Measurements from ENCODE around the gene CX3CR1.
A peak's percentile ranks its signal among the peaks of the same experiment; 100 is the strongest.

CX3CR1 gene

GRCh38 chr3:39291903-39292329 is 12.1 kb upstream of the CX3CR1 start:
- DNase-seq (ENCODE audit: low spot score), result peak; percentile 77

- no peak for DNase-seq (ENCODE audit: low spot score)
These were observed 10.4 kb upstream of the CX3CR1 start for GRCh38 chr3:39290255-39290654.

- DNase-seq (ENCODE audit: low spot score), result peak; percentile 8
These were observed 9.3 kb upstream of the CX3CR1 start for GRCh38 chr3:39289107-39289506.

GRCh38 chr3:39288300-39288808 is 8.5 kb upstream of the CX3CR1 start:
- peak; percentile 79 for DNase-seq (ENCODE audit: low spot score)

GRCh38 chr3:39287216-39288164 is 7.7 kb upstream of the CX3CR1 start:
- peak; percentile 42 for DNase-seq (ENCODE audit: low spot score)

GRCh38 chr3:39286771-39287170 is 6.9 kb upstream of the CX3CR1 start:
- DNase-seq (ENCODE audit: low spot score), result no peak

GRCh38 chr3:39285332-39285731 is 5.5 kb upstream of the CX3CR1 start:
- no peak for DNase-seq (ENCODE audit: low spot score)

- peak; percentile 11 for DNase-seq (ENCODE audit: low spot score)
These were observed 4.6 kb upstream of the CX3CR1 start for GRCh38 chr3:39284457-39284881.

- peak; percentile 26 for DNase-seq (ENCODE audit: low spot score)
These were observed 2.2 kb upstream of the CX3CR1 start for GRCh38 chr3:39282057-39282456.

- peak; percentile 37 for DNase-seq (ENCODE audit: low spot score)
These were observed 1.7 kb upstream of the CX3CR1 start for GRCh38 chr3:39281533-39281932.

GRCh38 chr3:39280571-39280970 is 735 bp upstream of the CX3CR1 start:
- DNase-seq (ENCODE audit: low spot score), result peak; percentile 57

GRCh38 chr3:39278616-39278935 is 1.3 kb downstream of the CX3CR1 start:
- DNase-seq (ENCODE audit: low spot score), result peak; percentile 26

GRCh38 chr3:39277893-39278615 is 1.8 kb downstream of the CX3CR1 start:
- peak; percentile 40 for DNase-seq (ENCODE audit: low spot score)

GRCh38 chr3:39276746-39277145 is 3.1 kb downstream of the CX3CR1 start:
- DNase-seq (ENCODE audit: low spot score), result no peak

GRCh38 chr3:39275963-39276593 is 3.8 kb downstream of the CX3CR1 start:
- DNase-seq (ENCODE audit: low spot score), result peak; percentile 4

- no peak for DNase-seq (ENCODE audit: low spot score)
These were observed 4.8 kb downstream of the CX3CR1 start for GRCh38 chr3:39275052-39275451.

GRCh38 chr3:39273119-39273518 is 6.7 kb downstream of the CX3CR1 start:
- no peak for DNase-seq (ENCODE audit: low spot score)

GRCh38 chr3:39272191-39272590 is 7.6 kb downstream of the CX3CR1 start:
- DNase-seq (ENCODE audit: low spot score), result peak; percentile 25

- DNase-seq (ENCODE audit: low spot score), result no peak
These were observed 8.4 kb downstream of the CX3CR1 start for GRCh38 chr3:39271363-39271914.

- DNase-seq (ENCODE audit: low spot score), result no peak
These were observed 10.3 kb downstream of the CX3CR1 start for GRCh38 chr3:39269528-39269927.

GRCh38 chr3:39268549-39268900 is 11.3 kb downstream of the CX3CR1 start:
- no peak for DNase-seq (ENCODE audit: low spot score)
